Endothelial cell of umbilical vein (primary cell): ENCODE measurements around the gene SEH1L. TPM values are rescaled to one million over a fixed set of nuclear protein-coding genes. Genes with fewer than 3 reads are reported as not detected.

ENCODE experiments used
- BruUV-seq: library from RNA; stranded (reverse); fragments of 400-500 nt; replicated peaks from 2 replicates; lab custom pipeline; 2021; lab: Mats Ljungman, UMichigan
- CTCF ChIA-PET: fragments of 300-600, 350-600 bp; sonication (Branson Sonifier 250); formaldehyde crosslinking; loops from one replicate; lab custom pipeline; 2021; ENCODE audit warnings: antibody characterized with exemption, inconsistent platforms; lab: Charles Lee
- POLR2A ChIA-PET: fragments of 300-600, 350-600 bp; sonication (Branson Sonifier 250); formaldehyde crosslinking; loops from one replicate; lab custom pipeline; 2021; ENCODE audit warnings: antibody characterized with exemption, inconsistent platforms; lab: Charles Lee
- DNase-seq: peaks from one replicate; pipeline ENCODE4 v3.0.0-alpha.2; 2011; ENCODE audit warnings: low read depth, low spot score
- FAIRE-seq: peaks from 2 replicates; lab custom pipeline; 2011; peaks lifted over from hg19 to GRCh38; lab: Jason Lieb, UNC
- H2AFZ ChIP-seq: 2 replicates; pipeline ENCODE4 v1.6.0; 2012; ENCODE audit warnings: low read depth, low read length, control low read depth, inconsistent platforms
- H3K27ac ChIP-seq: 2 replicates; pipeline ENCODE4 v1.5.1; 2011; ENCODE audit warnings: low read depth, mild to moderate bottlenecking, control low read depth, low read length, moderate library complexity; ENCODE audit not compliant: insufficient read depth
- H3K27me3 ChIP-seq, 2 experiments: 2 replicates each; pipeline versions ENCODE4 v1.6.0 to v1.6.1; 2011; ENCODE audit warnings: low read length in 2 of 2, mixed read lengths in 1 of 2; ENCODE audit not compliant: control insufficient read depth in 2 of 2, insufficient read depth in 2 of 2
- H3K36me3 ChIP-seq, 2 experiments: 2 replicates in 1 of 2; 3 replicates in 1 of 2; pipeline ENCODE4 v1.5.1; 2011; ENCODE audit warnings: low read length in 2 of 2, mild to moderate bottlenecking in 1 of 2, moderate library complexity in 1 of 2; ENCODE audit not compliant: control insufficient read depth in 2 of 2, insufficient read depth in 2 of 2; ENCODE audit errors: extremely low read depth in 1 of 2
- H3K4me1 ChIP-seq: 3 replicates; pipeline ENCODE4 v1.5.1; 2011; ENCODE audit warnings: mild to moderate bottlenecking, low read length; ENCODE audit not compliant: control insufficient read depth, insufficient read depth; ENCODE audit errors: extremely low read depth
- H3K4me2 ChIP-seq: 2 replicates; pipeline ENCODE4 v1.6.1; 2011; ENCODE audit warnings: low read length, control low read depth, mixed read lengths; ENCODE audit not compliant: insufficient read depth
- H3K4me3 ChIP-seq, 3 experiments: fragments of 200-600 bp in 1 of 3; sonication (generic), shearing (Covaris generic) in 1 of 3; replicated peaks in 1 of 3; 2 replicates each; pipeline ENCODE4 v1.5.1; 2011 to 2016; ENCODE audit warnings: control low read depth in 3 of 3, low read length in 3 of 3, mild to moderate bottlenecking in 2 of 3, inconsistent platforms in 1 of 3, low read depth in 1 of 3, moderate library complexity in 1 of 3; ENCODE audit not compliant: insufficient read depth in 1 of 3
- H3K79me2 ChIP-seq: 2 replicates; pipeline ENCODE4 v1.6.0; 2012; ENCODE audit warnings: low read length, inconsistent platforms; ENCODE audit not compliant: control insufficient read depth, insufficient read depth
- H3K9ac ChIP-seq: replicated peaks from 2 replicates; pipeline ENCODE3; 2011; ENCODE audit warnings: low read length, control low read depth; ENCODE audit not compliant: insufficient read depth; ENCODE audit errors: extremely low read depth
- H3K9me1 ChIP-seq: replicated peaks from 3 replicates; pipeline ENCODE4 v1.6.0; 2011; ENCODE audit warnings: mild to moderate bottlenecking, low read length; ENCODE audit not compliant: control insufficient read depth, insufficient read depth; ENCODE audit errors: extremely low read depth
- H3K9me3 ChIP-seq: replicated peaks from 2 replicates; pipeline ENCODE4 v1.5.1; 2012; ENCODE audit warnings: low read length, inconsistent platforms; ENCODE audit not compliant: control insufficient read depth, insufficient read depth
- H4K20me1 ChIP-seq: replicated peaks from 2 replicates; pipeline ENCODE3; 2011; ENCODE audit warnings: mild to moderate bottlenecking, low read length; ENCODE audit not compliant: control insufficient read depth, insufficient read depth; ENCODE audit errors: extremely low read depth
- CTCF ChIP-seq, 2 donors: IDR thresholded peaks; 1 replicate in 1 of 2; 2 replicates in 1 of 2; pipeline ENCODE4 v1.5.1; 2011; ENCODE audit warnings: low read length in 2 of 2, mild to moderate bottlenecking in 2 of 2, moderate library complexity in 2 of 2, control low read depth in 1 of 2, inconsistent platforms in 1 of 2, low read depth in 1 of 2; ENCODE audit not compliant: insufficient read depth in 1 of 2; ENCODE audit errors: extremely low read depth in 1 of 2
- EZH2 ChIP-seq: IDR thresholded peaks from 2 replicates; pipeline ENCODE4 v1.6.1; 2012; ENCODE audit warnings: borderline replicate concordance, low read depth, mild to moderate bottlenecking, moderate library complexity, low read length, inconsistent platforms; ENCODE audit not compliant: severe bottlenecking
- FOS ChIP-seq: IDR thresholded peaks from 2 replicates; pipeline ENCODE4 v1.6.1; 2011; ENCODE audit warnings: mild to moderate bottlenecking, low read length, moderate library complexity, borderline replicate concordance; ENCODE audit not compliant: insufficient read depth
- GATA2 ChIP-seq: IDR thresholded peaks from 2 replicates; pipeline ENCODE4 v1.7.0; 2011; ENCODE audit warnings: low read depth, mild to moderate bottlenecking, moderate library complexity, mixed read lengths, low read length; ENCODE audit not compliant: insufficient read length, insufficient read depth
- JUN ChIP-seq: IDR thresholded peaks from 2 replicates; pipeline ENCODE4 v1.6.1; 2011; ENCODE audit warnings: borderline replicate concordance, low read depth; ENCODE audit not compliant: insufficient read length, insufficient read depth
- MAX ChIP-seq: IDR thresholded peaks from 2 replicates; pipeline ENCODE4 v1.6.1; 2011; ENCODE audit not compliant: insufficient read depth, insufficient read length
- MYC ChIP-seq: IDR thresholded peaks from one replicate; pipeline ENCODE4 v1.6.1; 2011; ENCODE audit warnings: mild to moderate bottlenecking, low read depth, low read length
- POLR2A ChIP-seq: IDR thresholded peaks from 2 replicates; pipeline ENCODE4 v1.6.1; 2012; ENCODE audit warnings: low read depth, mild to moderate bottlenecking, control low read depth, low read length
- POLR2AphosphoS5 ChIP-seq: IDR thresholded peaks from 2 replicates; pipeline ENCODE4 v1.6.1; 2012; ENCODE audit warnings: low read depth, mild to moderate bottlenecking, control low read depth, low read length, moderate library complexity; ENCODE audit not compliant: insufficient read depth
- dilution Hi-C: fragments of 300-500 bp; cut with MboI; formaldehyde crosslinking; loops from one replicate; pipeline ENCODE4 v1.15.0; 2019; ENCODE audit warnings: low sequenced_read_pairs; ENCODE audit not compliant: extremely low pct_ligation_motif_present
- intact Hi-C: fragments of 100-400 bp; cut with micrococcal nuclease; formaldehyde crosslinking; loops from one replicate; pipeline ENCODE4 v1.10.0; 2022
- polyA plus RNA-seq, 4 experiments: library from polyadenylated mRNA; depleted of rRNA in 3 of 4; stranded (reverse) in 3 of 4; unstranded in 1 of 4; fragments of >200 nt; gene quantifications; 2 replicates each; pipeline versions ENCODE4 v1.2.1 to v1.2.3, GENCODE V29; 2011 to 2012; ENCODE audit warnings: missing spikeins in 1 of 4
- total RNA-seq: library from RNA; stranded (reverse); gene quantifications from 2 replicates; pipeline ENCODE4 v1.2.3, GENCODE V29; 2021

The SEH1L gene
- total and polyA plus RNA-seq, 2 donors (not counting 3 experiments of a cell fraction or from before 2014, with no cell fraction given) = 19.8 to 42.8 TPM

- POLR2A ChIA-PET = no interaction called here
These were observed 19.6 kb upstream of the SEH1L start for GRCh38 chr18:12928206-12928605.

More at GRCh38 chr18:12928206-12928605, 19.6 kb upstream of the SEH1L start:
- no peak overlapping the region for H3K4me2 ChIP-seq
- FAIRE-seq (no peak), DNase-seq (no peak)
- H3K4me1 ChIP-seq = no peaks in the 10 kb centered on the region
- CTCF ChIA-PET = no interaction called here
- no peak overlapping the region for H3K27ac ChIP-seq
- no peaks in the 10 kb centered on the region for H3K9me3 ChIP-seq
- H2AFZ ChIP-seq = no peak overlapping the region
- BruUV-seq = no TSS peak
- dilution Hi-C loops = no loop called here
- intact Hi-C loops = no loop called here
- no peaks in the 10 kb centered on the region for H4K20me1 ChIP-seq
- no peak overlapping the region for H3K9ac ChIP-seq
- no peaks in the 10 kb centered on the region for H3K79me2 ChIP-seq
- peaks cover 3 to 4% of the 10 kb centered on the region in 2 experiments for H3K27me3 ChIP-seq
- TF ChIP-seq JUN (no peak), EZH2 (no peak), GATA2 (no peak), MAX (no peak), CTCF (IDR thresholded peaks at IDR 0.05; ENCODE audit: extremely low read depth in 1 of 2, insufficient read depth in 1 of 2, low read depth in 1 of 2, low read length in 2 of 2) (no peak), POLR2AphosphoS5 (no peak), MYC (no peak), POLR2A (no peak), FOS (no peak)
- no peak overlapping the region for H3K4me3 ChIP-seq
- H3K36me3 ChIP-seq = no peaks in the 10 kb centered on the region
- H3K9me1 ChIP-seq = no peaks in the 10 kb centered on the region
